ENCODE data around the gene PRKN. TPM values are rescaled to one million over a fixed set of nuclear protein-coding genes. Genes with fewer than 3 reads are reported as not detected.

PRKN gene
- total RNA-seq, 1 donor from 2014 or later: 2.6 TPM

GRCh38 chr6:162639951-162640350, 87.6 kb downstream of the PRKN start:
- TF ChIP-seq CTCF (IDR thresholded peaks at IDR 0.05): no peak
- H3K27ac ChIP-seq: no peak overlapping the region
- H3K27me3 ChIP-seq: no peaks in the 10 kb centered on the region
- no peaks in the 10 kb centered on the region for H3K36me3 ChIP-seq
- no peaks in the 10 kb centered on the region for H3K4me1 ChIP-seq
- H3K9me3 ChIP-seq: no peaks in the 10 kb centered on the region
- intact Hi-C loops (cut with DNase I): no loop called here
- no peak for DNase-seq (ENCODE audit: low spot score in 2 of 2)
- H3K4me3 ChIP-seq: no peak overlapping the region

GRCh38 chr6:162638931-162639574, 88.5 kb downstream of the PRKN start:
- no peaks in the 10 kb centered on the region for H3K27me3 ChIP-seq
- TF ChIP-seq CTCF (IDR thresholded peaks at IDR 0.05): no peak
- H3K27ac ChIP-seq: no peak overlapping the region
- no peaks in the 10 kb centered on the region for H3K4me1 ChIP-seq
- no peak for DNase-seq (ENCODE audit: low spot score in 2 of 2)
- H3K4me3 ChIP-seq: no peak overlapping the region
- intact Hi-C loops (cut with DNase I): no loop called here
- no peaks in the 10 kb centered on the region for H3K36me3 ChIP-seq
- H3K9me3 ChIP-seq: no peaks in the 10 kb centered on the region

- no peaks in the 10 kb centered on the region for H3K27me3 ChIP-seq
- intact Hi-C loops (cut with DNase I): no loop called here
- H3K4me1 ChIP-seq: no peaks in the 10 kb centered on the region
- DNase-seq (ENCODE audit: low spot score in 2 of 2): no peak
- H3K27ac ChIP-seq: no peak overlapping the region
- H3K36me3 ChIP-seq: no peaks in the 10 kb centered on the region
- no peaks in the 10 kb centered on the region for H3K9me3 ChIP-seq
- no peak for TF ChIP-seq CTCF (IDR thresholded peaks at IDR 0.05)
- no peak overlapping the region for H3K4me3 ChIP-seq
Observed at GRCh38 chr6:162637317-162637716, 90.2 kb downstream of the PRKN start.

GRCh38 chr6:162636167-162636566, 91.4 kb downstream of the PRKN start:
- TF ChIP-seq CTCF (IDR thresholded peaks at IDR 0.05): no peak
- intact Hi-C loops (cut with DNase I): no loop called here
- H3K4me3 ChIP-seq: no peak overlapping the region
- no peaks in the 10 kb centered on the region for H3K9me3 ChIP-seq
- DNase-seq (ENCODE audit: low spot score in 2 of 2): no peak
- H3K4me1 ChIP-seq: no peaks in the 10 kb centered on the region
- no peaks in the 10 kb centered on the region for H3K36me3 ChIP-seq
- H3K27me3 ChIP-seq: no peaks in the 10 kb centered on the region
- no peak overlapping the region for H3K27ac ChIP-seq

- H3K27ac ChIP-seq: no peak overlapping the region
- no peak overlapping the region for H3K4me3 ChIP-seq
- no peaks in the 10 kb centered on the region for H3K4me1 ChIP-seq
- no peaks in the 10 kb centered on the region for H3K36me3 ChIP-seq
- no peak for DNase-seq (ENCODE audit: low spot score in 2 of 2)
- intact Hi-C loops (cut with DNase I): no loop called here
- no peaks in the 10 kb centered on the region for H3K9me3 ChIP-seq
- no peaks in the 10 kb centered on the region for H3K27me3 ChIP-seq
- TF ChIP-seq CTCF (IDR thresholded peaks at IDR 0.05): no peak
Observed at GRCh38 chr6:162631546-162631945, 96.0 kb downstream of the PRKN start.

- no peak for TF ChIP-seq CTCF (IDR thresholded peaks at IDR 0.05)
- H3K27me3 ChIP-seq: no peaks in the 10 kb centered on the region
- intact Hi-C loops (cut with DNase I): no loop called here
Observed at GRCh38 chr6:162630069-162630468, 97.5 kb downstream of the PRKN start.

More at GRCh38 chr6:162630069-162630468, 97.5 kb downstream of the PRKN start:
- Histone ChIP-seq H3K4me1 (no peaks in the 10 kb centered on the region), H3K27ac (no peak overlapping the region), H3K9me3 (no peaks in the 10 kb centered on the region), H3K4me3 (no peak overlapping the region), H3K36me3 (no peaks in the 10 kb centered on the region)
- DNase-seq (ENCODE audit: low spot score in 2 of 2): no peak
